IMR-90 (cell line): ENCODE results near the gene CAMTA1. TPM values are rescaled to one million over a fixed set of nuclear protein-coding genes. Genes with fewer than 3 reads are reported as not detected.

ENCODE experiments used
- ATAC-seq: fragments of 200-7000 bp; cut with Tn5 transposase; 2 replicates; pipeline ENCODE4 v1.9.1; 2020; ENCODE audit warnings: low read depth, mild to moderate bottlenecking, moderate library complexity
- BruUV-seq: library from RNA; stranded (reverse); fragments of 400-500 nt; replicated peaks from 2 replicates; lab custom pipeline; 2021; lab: Mats Ljungman, UMichigan
- CTCF ChIA-PET: fragments of 300-600 bp; formaldehyde crosslinking; extraction: SDS; loops from one replicate; lab custom pipeline; 2021; ENCODE audit warnings: antibody characterized with exemption; lab: Yijun Ruan, JAX
- POLR2A ChIA-PET: fragments of 300-600 bp; sonication (Branson Sonifier 250); formaldehyde crosslinking; loops from one replicate; lab custom pipeline; 2022; ENCODE audit warnings: antibody characterized with exemption; ENCODE audit not compliant: unreplicated experiment; lab: Charles Lee
- DNase-seq: peaks from one replicate; pipeline ENCODE4 v3.0.0; 2013
- H2AFZ ChIP-seq: replicated peaks from 2 replicates; pipeline ENCODE3; 2013; ENCODE audit warnings: low read length, mild to moderate bottlenecking; ENCODE audit not compliant: poor library complexity
- H2AK5ac ChIP-seq: 2 replicates; pipeline ENCODE4 v1.6.1; 2013; ENCODE audit warnings: low read depth, low read length, inconsistent platforms
- H2AK9ac ChIP-seq: replicated peaks from 2 replicates; pipeline ENCODE3; 2013; ENCODE audit warnings: mild to moderate bottlenecking, low read depth, low read length, moderate library complexity; ENCODE audit not compliant: poor library complexity
- H2BK120ac ChIP-seq: 2 replicates; pipeline ENCODE4 v1.6.1; 2013; ENCODE audit warnings: low read depth, low read length, inconsistent platforms
- H2BK15ac ChIP-seq: 3 replicates; pipeline ENCODE4 v1.6.1; 2013; ENCODE audit warnings: low read depth, low read length, inconsistent platforms
- H2BK20ac ChIP-seq: 2 replicates; pipeline ENCODE4 v1.6.1; 2013; ENCODE audit warnings: low read depth, mild to moderate bottlenecking, inconsistent platforms, low read length, moderate library complexity
- H2BK5ac ChIP-seq: 2 replicates; pipeline ENCODE4 v1.6.1; 2013; ENCODE audit warnings: mild to moderate bottlenecking, low read depth, low read length, inconsistent platforms; ENCODE audit not compliant: poor library complexity, severe bottlenecking
- H3K14ac ChIP-seq: replicated peaks from 2 replicates; pipeline ENCODE4 v1.6.1; 2013; ENCODE audit warnings: low read depth, low read length, inconsistent platforms
- H3K18ac ChIP-seq: 2 replicates; pipeline ENCODE4 v1.6.1; 2013; ENCODE audit warnings: low read depth, low read length, control low read depth
- H3K23ac ChIP-seq: 2 replicates; pipeline ENCODE4 v1.6.1; 2013; ENCODE audit warnings: low read depth, low read length, inconsistent platforms
- H3K27ac ChIP-seq: 2 replicates; pipeline ENCODE4 v1.5.1; 2013; ENCODE audit warnings: mild to moderate bottlenecking, control low read depth, low read length; ENCODE audit not compliant: insufficient read depth
- H3K27me3 ChIP-seq: 2 replicates; pipeline ENCODE4 v1.6.1; 2013; ENCODE audit warnings: low read length; ENCODE audit not compliant: control insufficient read depth, insufficient read depth
- H3K36me3 ChIP-seq: 2 replicates; pipeline ENCODE4 v1.6.1; 2013; ENCODE audit warnings: low read length, mixed read lengths; ENCODE audit not compliant: control insufficient read depth, insufficient read depth
- H3K4ac ChIP-seq: 2 replicates; pipeline ENCODE4 v1.6.1; 2013; ENCODE audit warnings: low read depth, low read length, inconsistent platforms
- H3K4me1 ChIP-seq: 2 replicates; pipeline ENCODE4 v1.6.1; 2013; ENCODE audit warnings: low read length, mixed read lengths; ENCODE audit not compliant: control insufficient read depth, insufficient read depth
- H3K4me2 ChIP-seq: 2 replicates; pipeline ENCODE4 v1.6.1; 2013; ENCODE audit warnings: low read depth, mild to moderate bottlenecking, control low read depth, low read length, moderate library complexity
- H3K4me3 ChIP-seq: 2 replicates; pipeline ENCODE4 v1.5.1; 2013; ENCODE audit warnings: low read depth, mild to moderate bottlenecking, control low read depth, low read length, moderate library complexity; ENCODE audit not compliant: insufficient read depth
- H3K56ac ChIP-seq: 2 replicates; pipeline ENCODE4 v1.6.1; 2013; ENCODE audit warnings: low read length, inconsistent platforms; ENCODE audit not compliant: insufficient read depth; ENCODE audit errors: extremely low read depth
- H3K79me1 ChIP-seq, 2 experiments: 2 replicates each; pipeline ENCODE4 v1.6.1; 2013; ENCODE audit warnings: low read length in 2 of 2, inconsistent platforms in 1 of 2, low read depth in 1 of 2
- H3K9ac ChIP-seq: 2 replicates; pipeline ENCODE4 v1.6.1; 2013; ENCODE audit warnings: low read depth, low read length, control low read depth
- H3K9me1 ChIP-seq: 2 replicates; pipeline ENCODE4 v1.6.1; 2013; ENCODE audit warnings: low read length, inconsistent platforms; ENCODE audit not compliant: insufficient read depth
- H3K9me3 ChIP-seq: 2 replicates; pipeline ENCODE4 v1.6.1; 2013; ENCODE audit warnings: low read length; ENCODE audit not compliant: control insufficient read depth, insufficient read depth
- H4K20me1 ChIP-seq: 2 replicates; pipeline ENCODE4 v1.6.1; 2013; ENCODE audit warnings: low read length, inconsistent platforms; ENCODE audit not compliant: insufficient read depth
- H4K5ac ChIP-seq: 2 replicates; pipeline ENCODE4 v1.6.1; 2013; ENCODE audit warnings: mild to moderate bottlenecking, low read depth, low read length, control low read depth
- H4K8ac ChIP-seq, 2 experiments: 2 replicates each; pipeline ENCODE4 v1.6.1; 2013; ENCODE audit warnings: low read depth in 2 of 2, low read length in 2 of 2, control low read depth in 1 of 2, inconsistent platforms in 1 of 2
- H4K91ac ChIP-seq: 2 replicates; pipeline ENCODE4 v1.6.1; 2013; ENCODE audit warnings: low read depth, low read length, inconsistent platforms; ENCODE audit not compliant: insufficient read depth
- BHLHE40 ChIP-seq: fragments of 150-350 bp; IDR thresholded peaks from 2 replicates; pipeline ENCODE4 v1.6.1; 2016; ENCODE audit warnings: mild to moderate bottlenecking, low read depth, low read length
- CEBPB ChIP-seq: IDR thresholded peaks from 2 replicates; pipeline ENCODE4 v1.6.1; 2012; ENCODE audit warnings: low read depth, low read length, improper control_type of control experiment
- CTCF ChIP-seq: conservative IDR thresholded peaks from 2 replicates; pipeline ENCODE4 v1.5.1; 2012; ENCODE audit warnings: mild to moderate bottlenecking, low read depth, low read length, improper control_type of control experiment
- MAZ ChIP-seq: IDR thresholded peaks from 2 replicates; pipeline ENCODE4 v1.6.1; 2012; ENCODE audit warnings: low read depth, mild to moderate bottlenecking, low read length, improper control_type of control experiment, moderate library complexity, borderline replicate concordance
- NFE2L2 ChIP-seq: fragments of 150-350 bp; IDR thresholded peaks from 2 replicates; pipeline ENCODE4 v1.6.1; 2016; ENCODE audit warnings: low read depth, mild to moderate bottlenecking, low read length
- RCOR1 ChIP-seq: IDR thresholded peaks from 2 replicates; pipeline ENCODE4 v1.6.1; 2012; ENCODE audit warnings: mild to moderate bottlenecking, low read length, improper control_type of control experiment; ENCODE audit not compliant: insufficient replicate concordance
- RFX5 ChIP-seq: IDR thresholded peaks from 2 replicates; pipeline ENCODE4 v1.8.0; 2012; ENCODE audit warnings: low read depth, mild to moderate bottlenecking, low read length, moderate library complexity
- WGBS, 2 experiments: methylation state at CpG; one replicate each; pipeline versions ENCODE4 v1.1.5 to v1.1.7; 2013; ENCODE audit warnings: missing lambda C conversion rate in 2 of 2; ENCODE audit not compliant: insufficient read length in 1 of 2; ENCODE audit errors: extremely low coverage in 2 of 2; 5-methylcytosine and 5-hydroxymethylcytosine counted together
- dilution Hi-C: fragments of 300-500 bp; cut with HindIII; formaldehyde crosslinking; loops from one replicate; pipeline ENCODE4 v1.14.3; 2018; ENCODE audit warnings: low sequenced_read_pairs; ENCODE audit not compliant: unreplicated experiment
- in situ Hi-C: fragments of 300-500 bp; cut with MboI; formaldehyde crosslinking; loops from 3 replicates; pipeline ENCODE4 v1.14.3; 2019; ENCODE audit warnings: low sequenced_read_pairs, inconsistent platforms, mixed read lengths
- intact Hi-C: fragments of 100-400 bp; cut with micrococcal nuclease; formaldehyde crosslinking; loops from 2 replicates; pipeline ENCODE4 v1.10.0; 2022
- polyA plus RNA-seq, 3 experiments: library from polyadenylated mRNA; depleted of rRNA; stranded (reverse); fragments of >200 nt; gene quantifications; 2 replicates each; pipeline ENCODE4 v1.2.3, GENCODE V29; 2012; ENCODE audit warnings: low replicate concordance in 1 of 3
- total RNA-seq: library from RNA; depleted of rRNA; stranded (reverse); fragments of >200 nt; gene quantifications from 2 replicates; pipeline ENCODE4 v1.2.3, GENCODE V29; 2012
- TF ChIP-seq, protein P1 (sequence below): fragments of 150-350 bp; IDR thresholded peaks from 2 replicates; pipeline ENCODE4 v1.6.1; 2016; ENCODE audit warnings: low read depth, mild to moderate bottlenecking, low read length, moderate library complexity, borderline replicate concordance

CAMTA1 gene
- total and polyA plus RNA-seq, 2 of the 4 experiments (the other 2 are of a cell fraction): 35.5 to 74.3 TPM

- no peak overlapping the region for H2BK120ac ChIP-seq
- no peak overlapping the region for H4K8ac ChIP-seq
- H4K91ac ChIP-seq: no peak overlapping the region
- H3K4me1 ChIP-seq: no peaks in the 10 kb centered on the region
- H3K14ac ChIP-seq: no peak overlapping the region
- DNase-seq: no peak
- no peak for ATAC-seq
- no peak overlapping the region for H3K4me3 ChIP-seq
- H3K56ac ChIP-seq: no peak overlapping the region
- CTCF ChIA-PET: interaction anchor here (0.6 to 0.7 kb wide), 2 partner anchors 13 to 15 kb away, joined by 3 read pairs; no protein-coding TSS in a partner anchor
- H3K9ac ChIP-seq: no peak overlapping the region
- no peak overlapping the region for H3K18ac ChIP-seq
- H4K20me1 ChIP-seq: no peaks in the 10 kb centered on the region
- no peak overlapping the region for H3K27ac ChIP-seq
- no peaks in the 10 kb centered on the region for H3K9me1 ChIP-seq
- WGBS, 2 experiments: no CpG with 5 or more reads among the region's 6 CpGs
- TF ChIP-seq MAZ (no peak), NFE2L2 (no peak), CTCF (no peak), CEBPB (no peak), BHLHE40 (no peak), RFX5 (no peak), RCOR1 (no peak)
- TF ChIP-seq, protein P1, sequence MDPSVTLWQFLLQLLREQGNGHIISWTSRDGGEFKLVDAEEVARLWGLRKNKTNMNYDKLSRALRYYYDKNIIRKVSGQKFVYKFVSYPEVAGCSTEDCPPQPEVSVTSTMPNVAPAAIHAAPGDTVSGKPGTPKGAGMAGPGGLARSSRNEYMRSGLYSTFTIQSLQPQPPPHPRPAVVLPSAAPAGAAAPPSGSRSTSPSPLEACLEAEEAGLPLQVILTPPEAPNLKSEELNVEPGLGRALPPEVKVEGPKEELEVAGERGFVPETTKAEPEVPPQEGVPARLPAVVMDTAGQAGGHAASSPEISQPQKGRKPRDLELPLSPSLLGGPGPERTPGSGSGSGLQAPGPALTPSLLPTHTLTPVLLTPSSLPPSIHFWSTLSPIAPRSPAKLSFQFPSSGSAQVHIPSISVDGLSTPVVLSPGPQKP: no peak
- in situ Hi-C loops: no loop called here
- no peak overlapping the region for H3K23ac ChIP-seq
- dilution Hi-C loops: no loop called here
- no peaks in the 10 kb centered on the region for H3K9me3 ChIP-seq
- no peak overlapping the region for H2BK20ac ChIP-seq
- H4K5ac ChIP-seq: no peak overlapping the region
- no peak overlapping the region for H2AK5ac ChIP-seq
- POLR2A ChIA-PET: no interaction called here
- BruUV-seq: no TSS peak
- no peaks in the 10 kb centered on the region for H3K36me3 ChIP-seq
- no peak overlapping the region for H2AFZ ChIP-seq
- H3K79me1 ChIP-seq: no peaks in the 10 kb centered on the region
- H3K4me2 ChIP-seq: no peak overlapping the region
- no peak overlapping the region for H2BK5ac ChIP-seq
- H3K4ac ChIP-seq: no peak overlapping the region
- H3K27me3 ChIP-seq: peaks cover 7% of the 10 kb centered on the region
- intact Hi-C loops: no loop called here
- H2BK15ac ChIP-seq: no peak overlapping the region
- H2AK9ac ChIP-seq: no peak overlapping the region
These were observed 952.8 kb downstream of the CAMTA1 start for GRCh38 chr1:7738044-7738443.
